Activated naive CD8-positive, alpha-beta T cell treated with anti-CD3 and anti-CD28 coated beads for 36 hours (primary cell): ENCODE data around the gene DSCAML1. TPM values are rescaled to one million over a fixed set of nuclear protein-coding genes. Genes with fewer than 3 reads are reported as not detected.

ENCODE experiments used
- DNase-seq: peaks from one replicate; pipeline ENCODE4 v3.0.0; 2021
- H3K27ac Mint-ChIP-seq: one replicate; pipeline ENCODE4 v1.8.0; 2022; ENCODE audit warnings: mild to moderate bottlenecking, moderate library complexity, mixed read lengths
- H3K27me3 Mint-ChIP-seq: one replicate; pipeline ENCODE4 v1.8.0; 2022; ENCODE audit warnings: mild to moderate bottlenecking, mixed read lengths
- H3K36me3 Mint-ChIP-seq: one replicate; pipeline ENCODE4 v1.8.0; 2021; ENCODE audit warnings: mild to moderate bottlenecking, mixed read lengths
- H3K4me1 Mint-ChIP-seq: one replicate; pipeline ENCODE4 v1.8.0; 2021; ENCODE audit warnings: mixed read lengths
- H3K4me3 Mint-ChIP-seq: one replicate; pipeline ENCODE4 v1.8.0; 2022; ENCODE audit warnings: mild to moderate bottlenecking, moderate library complexity, mixed read lengths
- H3K9me3 Mint-ChIP-seq: one replicate; pipeline ENCODE4 v1.8.0; 2022; ENCODE audit warnings: mixed read lengths
- total RNA-seq, 2 experiments: library from RNA; stranded (reverse); gene quantifications; one replicate each; pipeline ENCODE4 v1.2.3, GENCODE V29; 2021

The DSCAML1 gene
- total RNA-seq, 2 experiments from 2014 or later = 0.87 to 0.94 TPM

- Mint-ChIP-seq H3K36me3 (no peaks in the 10 kb centered on the region), H3K27me3 (no peaks in the 10 kb centered on the region), H3K9me3 (no peaks in the 10 kb centered on the region), H3K27ac (peak within 1 kb of the TSS; percentile 84), H3K4me3 (peak within 1 kb of the TSS; percentile 13), H3K4me1 (peaks cover 58% of the 10 kb centered on the region)
- DNase-seq = no peak
Observed at GRCh38 chr11:117824571-117825537, 27.8 kb upstream of the DSCAML1 start, which contains the start of gene FXYD2. Gene FXYD2 (minus strand): TSS chr11:117824744. CDS start chr11:117824678, 66 bp downstream.

- peak; percentile 40 for DNase-seq
- Mint-ChIP-seq H3K9me3 (no peaks in the 10 kb centered on the region), H3K4me3 (peak overlapping the region; percentile 13), H3K27me3 (no peaks in the 10 kb centered on the region), H3K4me1 (peaks cover 54% of the 10 kb centered on the region), H3K27ac (peak overlapping the region; percentile 84), H3K36me3 (no peaks in the 10 kb centered on the region)
Observed at GRCh38 chr11:117823946-117824420, 27.0 kb upstream of the DSCAML1 start.

- peak overlapping the region; percentile 84 for H3K27ac Mint-ChIP-seq
- peaks cover under 1% of the 10 kb centered on the region for H3K36me3 Mint-ChIP-seq
- H3K4me3 Mint-ChIP-seq = peak overlapping the region; percentile 13
- H3K9me3 Mint-ChIP-seq = peaks cover under 1% of the 10 kb centered on the region
- DNase-seq = peak; percentile 50
- H3K4me1 Mint-ChIP-seq = peaks cover 54% of the 10 kb centered on the region
- no peaks in the 10 kb centered on the region for H3K27me3 Mint-ChIP-seq
Observed at GRCh38 chr11:117823294-117823945, 26.4 kb upstream of the DSCAML1 start.

- H3K4me3 Mint-ChIP-seq = peak overlapping the region; percentile 47
- H3K27ac Mint-ChIP-seq = peak overlapping the region; percentile 84
- peaks cover 3% of the 10 kb centered on the region for H3K36me3 Mint-ChIP-seq
- no peaks in the 10 kb centered on the region for H3K27me3 Mint-ChIP-seq
- peaks cover 2% of the 10 kb centered on the region for H3K9me3 Mint-ChIP-seq
- DNase-seq = peak; percentile 68
- peaks cover 57% of the 10 kb centered on the region for H3K4me1 Mint-ChIP-seq
Observed at GRCh38 chr11:117822074-117823033, 25.3 kb upstream of the DSCAML1 start.

- Mint-ChIP-seq H3K27me3 (no peaks in the 10 kb centered on the region), H3K27ac (peak overlapping the region; percentile 5), H3K4me3 (no peak overlapping the region), H3K9me3 (peaks cover 2% of the 10 kb centered on the region), H3K4me1 (peaks cover 62% of the 10 kb centered on the region), H3K36me3 (peaks cover 3% of the 10 kb centered on the region)
- no peak for DNase-seq
Observed at GRCh38 chr11:117821431-117821830, 24.4 kb upstream of the DSCAML1 start.

- DNase-seq = no peak
- Mint-ChIP-seq H3K4me1 (peaks cover 70% of the 10 kb centered on the region), H3K36me3 (peaks cover 3% of the 10 kb centered on the region), H3K4me3 (no peak overlapping the region), H3K27me3 (no peaks in the 10 kb centered on the region), H3K9me3 (peaks cover 2% of the 10 kb centered on the region), H3K27ac (no peak overlapping the region)
Observed at GRCh38 chr11:117820516-117820915, 23.5 kb upstream of the DSCAML1 start.

GRCh38 chr11:117820071-117820470, 23.1 kb upstream of the DSCAML1 start:
- H3K27ac Mint-ChIP-seq = no peak overlapping the region
- H3K4me1 Mint-ChIP-seq = peaks cover 72% of the 10 kb centered on the region
- DNase-seq = no peak
- H3K36me3 Mint-ChIP-seq = peaks cover 3% of the 10 kb centered on the region
- no peaks in the 10 kb centered on the region for H3K27me3 Mint-ChIP-seq
- H3K4me3 Mint-ChIP-seq = no peak overlapping the region
- peaks cover 2% of the 10 kb centered on the region for H3K9me3 Mint-ChIP-seq

- Mint-ChIP-seq H3K9me3 (peaks cover 2% of the 10 kb centered on the region), H3K36me3 (peaks cover 3% of the 10 kb centered on the region), H3K4me3 (no peak overlapping the region), H3K27ac (peak overlapping the region; percentile 95), H3K27me3 (no peaks in the 10 kb centered on the region), H3K4me1 (peaks cover 72% of the 10 kb centered on the region)
- no peak for DNase-seq
Observed at GRCh38 chr11:117819096-117820040, 22.4 kb upstream of the DSCAML1 start.

- H3K27ac Mint-ChIP-seq = peak overlapping the region; percentile 95
- peak overlapping the region; percentile 18 for H3K4me3 Mint-ChIP-seq
- DNase-seq = peak; percentile 76
- no peaks in the 10 kb centered on the region for H3K27me3 Mint-ChIP-seq
- peaks cover 2% of the 10 kb centered on the region for H3K9me3 Mint-ChIP-seq
- H3K4me1 Mint-ChIP-seq = peaks cover 65% of the 10 kb centered on the region
- H3K36me3 Mint-ChIP-seq = peaks cover 3% of the 10 kb centered on the region
Observed at GRCh38 chr11:117818041-117818873, 21.2 kb upstream of the DSCAML1 start.

GRCh38 chr11:117817368-117818040, 20.5 kb upstream of the DSCAML1 start:
- Mint-ChIP-seq H3K9me3 (peaks cover 2% of the 10 kb centered on the region), H3K36me3 (peaks cover 3% of the 10 kb centered on the region), H3K27me3 (no peaks in the 10 kb centered on the region), H3K4me1 (peaks cover 60% of the 10 kb centered on the region), H3K27ac (peak overlapping the region; percentile 95), H3K4me3 (peak overlapping the region; percentile 67)
- peak; percentile 87 for DNase-seq

- H3K36me3 Mint-ChIP-seq = peaks cover 3% of the 10 kb centered on the region
- no peaks in the 10 kb centered on the region for H3K27me3 Mint-ChIP-seq
- H3K4me1 Mint-ChIP-seq = peaks cover 56% of the 10 kb centered on the region
- H3K27ac Mint-ChIP-seq = peak overlapping the region; percentile 95
- DNase-seq = peak; percentile 30
- peak overlapping the region; percentile 67 for H3K4me3 Mint-ChIP-seq
- peaks cover 2% of the 10 kb centered on the region for H3K9me3 Mint-ChIP-seq
Observed at GRCh38 chr11:117816846-117817367, 19.9 kb upstream of the DSCAML1 start.

GRCh38 chr11:117816151-117816741, 19.2 kb upstream of the DSCAML1 start:
- DNase-seq = no peak
- no peaks in the 10 kb centered on the region for H3K27me3 Mint-ChIP-seq
- H3K4me3 Mint-ChIP-seq = peak overlapping the region; percentile 56
- H3K4me1 Mint-ChIP-seq = peaks cover 50% of the 10 kb centered on the region
- peaks cover 3% of the 10 kb centered on the region for H3K36me3 Mint-ChIP-seq
- peak overlapping the region; percentile 95 for H3K27ac Mint-ChIP-seq
- peaks cover 2% of the 10 kb centered on the region for H3K9me3 Mint-ChIP-seq
